HG03442 (cell line): ENCODE data around the gene MYO5B.

Experiments used
- ATAC-seq: cut with Tn5 transposase; IDR thresholded peaks from one replicate; pipeline ENCODE4 v1.9.1; 2021; ENCODE audit warnings: mild to moderate bottlenecking, moderate library complexity; ENCODE audit not compliant: unreplicated experiment

Gene MYO5B

GRCh38 chr18:50074404-50074803 lies 120.5 kb downstream of the MYO5B start:
- no peak for ATAC-seq

DNA sequence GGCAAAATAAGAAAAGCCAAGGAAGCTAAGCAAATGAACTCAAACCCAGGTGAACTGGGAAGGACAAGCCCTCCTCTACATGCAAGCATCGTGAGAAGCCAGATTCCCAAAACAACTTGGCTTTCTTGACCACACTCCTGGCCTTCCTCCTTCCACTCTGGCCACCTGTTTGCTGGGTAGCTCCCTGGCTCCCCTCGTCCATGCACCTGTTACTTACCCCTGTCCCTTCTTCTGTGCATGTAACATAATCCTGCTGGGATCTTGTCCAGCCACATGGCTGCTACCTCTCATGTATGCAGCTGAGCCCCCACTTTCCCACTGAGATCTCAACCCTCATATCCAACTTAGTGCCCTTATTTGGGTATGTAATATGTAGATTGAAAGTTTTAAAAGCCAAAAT lies 121.6 kb downstream of the MYO5B start:
- no peak for ATAC-seq

DNA sequence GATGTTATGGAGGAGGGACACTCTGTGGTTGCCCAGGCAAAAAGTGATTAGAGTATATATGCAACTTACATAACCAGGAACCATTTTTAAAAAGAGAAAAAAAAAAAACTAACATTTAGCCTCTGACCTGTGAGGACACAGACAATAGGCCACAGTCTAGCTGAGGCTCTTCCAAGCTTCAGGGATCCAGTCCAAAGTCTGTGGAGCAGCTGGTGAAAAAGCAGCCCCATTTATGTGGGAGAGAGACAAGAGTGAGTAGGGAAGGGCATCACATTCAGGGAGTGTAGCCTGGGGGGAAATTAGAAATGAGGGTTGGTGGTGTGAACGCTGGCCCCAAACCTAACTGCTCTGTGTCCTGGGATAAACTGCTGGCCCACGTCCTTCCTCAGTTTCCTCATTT lies 122.8 kb downstream of the MYO5B start:
- ATAC-seq, result no peak

DNA sequence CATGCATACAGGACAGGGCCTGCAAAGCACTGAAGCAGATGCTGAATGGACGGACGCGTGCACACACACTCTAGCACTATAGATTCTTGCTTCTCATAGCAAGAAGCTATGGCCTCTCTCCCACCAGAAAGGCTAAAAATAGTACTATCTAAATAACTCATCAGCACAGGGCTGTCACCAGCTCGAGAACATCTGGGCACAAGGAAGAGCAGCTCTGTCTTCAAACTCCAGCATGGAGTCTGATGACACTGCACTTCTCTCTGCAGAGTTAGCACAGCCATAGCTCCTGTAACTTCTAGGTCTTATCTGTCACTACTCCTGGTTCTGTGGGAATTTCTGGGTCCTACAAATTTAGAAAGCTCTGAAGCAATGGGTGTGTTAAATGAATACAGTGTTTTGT lies 123.5 kb downstream of the MYO5B start:
- no peak for ATAC-seq

DNA sequence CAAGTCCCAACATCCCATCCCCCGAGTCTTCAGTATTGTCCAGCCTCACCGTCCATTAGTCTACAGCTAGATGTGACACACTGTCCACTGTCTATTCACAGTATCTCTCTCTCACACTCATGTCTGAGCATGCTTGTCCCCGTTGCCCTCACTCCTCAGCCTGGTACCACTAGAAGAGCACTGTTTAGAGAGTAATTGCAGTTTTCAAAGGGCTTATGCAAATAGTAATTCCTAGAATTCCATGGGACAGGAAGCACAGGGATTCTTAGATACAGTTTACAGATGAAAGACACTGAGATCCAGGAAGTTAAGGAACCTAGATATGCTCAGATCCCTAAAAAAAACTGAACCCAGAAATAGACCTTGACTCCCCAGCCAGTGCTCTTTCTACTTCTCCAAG lies 125.5 kb downstream of the MYO5B start:
- no peak for ATAC-seq

- no peak for ATAC-seq
Observed at GRCh38 chr18:50065527-50065926, 129.4 kb downstream of the MYO5B start.

GRCh38 chr18:50065039-50065438 lies 129.9 kb downstream of the MYO5B start:
- no peak for ATAC-seq

DNA sequence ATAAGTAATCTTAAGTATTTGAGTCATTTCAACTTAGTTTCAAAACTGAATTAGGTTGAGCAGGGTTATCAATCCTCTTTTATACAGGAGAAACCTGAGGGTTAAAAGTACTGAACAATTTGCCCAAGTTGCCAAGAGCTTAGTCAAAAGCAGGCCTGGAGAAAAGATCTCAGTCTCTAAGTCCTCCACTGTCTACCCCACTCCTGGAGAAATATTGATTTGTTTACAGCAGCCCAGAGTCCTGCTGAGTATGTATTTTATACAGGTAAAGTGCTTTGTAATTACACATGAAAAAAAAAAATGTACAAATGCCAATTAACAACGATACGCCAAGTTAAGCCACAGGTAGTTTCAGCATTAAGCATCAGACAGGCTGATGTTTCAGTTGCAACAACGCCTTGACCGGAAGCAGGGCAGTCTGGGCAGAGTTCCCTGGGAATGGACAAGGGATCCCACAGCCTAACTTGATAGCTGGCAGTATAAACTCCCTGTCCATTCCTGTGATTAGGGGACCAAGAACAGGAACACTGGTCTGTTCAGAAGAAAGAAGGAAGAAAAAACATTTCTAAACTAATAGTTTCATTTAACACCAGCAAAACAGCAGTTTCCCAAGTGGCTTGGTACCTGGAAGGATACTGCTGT lies 132.9 kb downstream of the MYO5B start:
- no peak for ATAC-seq

- no peak for ATAC-seq
Observed at GRCh38 chr18:50060822-50061221, 134.1 kb downstream of the MYO5B start.

DNA sequence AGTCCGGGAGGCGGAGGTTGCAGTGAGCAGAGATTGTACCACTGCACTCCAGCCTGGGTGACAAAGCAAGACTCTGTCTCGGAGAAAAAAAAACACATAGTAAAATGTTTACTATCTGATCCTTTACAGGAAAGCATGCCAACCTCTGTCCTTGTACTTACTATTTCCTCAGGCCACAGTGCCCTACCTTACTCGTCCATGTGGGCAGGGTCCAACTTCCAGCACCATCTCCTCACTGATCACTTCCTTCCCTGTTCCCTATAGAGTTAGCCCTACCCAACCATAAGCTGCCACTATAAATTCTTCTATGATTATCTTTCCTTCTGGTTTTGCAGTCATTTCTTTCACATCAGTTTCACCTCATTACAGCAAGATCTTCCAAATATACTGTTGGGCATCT lies 136.2 kb downstream of the MYO5B start:
- ATAC-seq, result no peak

GRCh38 chr18:50057009-50057408 lies 137.9 kb downstream of the MYO5B start:
- ATAC-seq, result no peak

DNA sequence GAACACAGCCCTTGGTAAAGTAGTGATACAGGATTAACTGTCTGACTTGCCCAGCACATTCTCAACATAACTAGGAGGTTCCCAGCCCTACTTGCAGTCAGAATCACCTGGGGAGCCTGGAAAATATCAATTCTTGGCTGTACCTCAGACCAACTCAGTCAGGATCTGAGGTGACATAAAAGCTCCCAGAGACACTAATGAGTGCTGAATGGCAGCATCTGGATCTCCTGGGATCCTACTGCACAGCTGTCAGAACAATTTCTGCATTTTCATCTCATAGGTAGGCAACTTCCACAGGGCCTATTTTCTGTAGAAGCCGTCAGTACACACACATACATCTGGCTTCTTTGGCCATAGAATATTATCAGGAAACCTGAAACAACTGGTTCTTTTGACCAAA lies 138.8 kb downstream of the MYO5B start:
- ATAC-seq, result no peak

DNA sequence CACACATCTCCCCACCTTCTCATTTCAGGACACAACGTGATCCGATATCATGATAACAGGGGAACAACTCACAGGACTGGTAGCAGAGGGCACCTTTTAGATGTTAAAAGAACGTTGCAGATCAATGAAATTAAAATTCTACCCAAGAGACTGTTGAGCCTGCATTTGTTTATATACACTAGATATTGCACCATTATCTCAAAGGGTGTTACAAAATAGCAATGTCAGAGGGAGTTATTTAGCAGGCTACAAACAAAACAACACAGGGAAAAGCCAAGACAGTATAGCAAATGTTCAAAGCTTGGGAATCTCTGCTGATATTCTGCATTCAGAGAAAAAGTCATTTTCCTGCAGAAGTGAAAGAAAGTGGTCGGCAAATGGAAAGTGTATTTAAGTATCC lies 139.5 kb downstream of the MYO5B start:
- no peak for ATAC-seq

DNA sequence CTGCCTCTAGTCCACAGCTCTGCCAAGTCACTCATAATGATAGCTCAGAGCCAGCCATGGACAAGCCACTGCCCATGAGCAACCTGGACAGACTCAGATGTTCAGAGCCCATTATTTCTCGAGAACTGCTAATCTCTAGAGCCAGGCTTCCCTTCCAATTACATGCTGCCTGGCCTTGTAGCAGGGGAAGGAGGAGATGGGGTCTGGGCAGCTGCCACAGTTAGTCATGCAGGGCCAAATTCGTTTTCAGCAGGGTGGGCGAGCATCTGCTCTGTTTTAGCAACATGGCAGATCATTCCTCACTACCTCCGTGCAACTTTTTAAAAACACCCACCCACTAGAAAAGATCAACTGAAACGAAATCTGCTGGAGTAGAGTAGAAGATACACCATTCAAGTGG lies 141.8 kb downstream of the MYO5B start:
- no peak for ATAC-seq

GRCh38 chr18:50051288-50051687 lies 143.7 kb downstream of the MYO5B start:
- no peak for ATAC-seq

- no peak for ATAC-seq
Observed at GRCh38 chr18:50045126-50045525, 149.8 kb downstream of the MYO5B start.

DNA sequence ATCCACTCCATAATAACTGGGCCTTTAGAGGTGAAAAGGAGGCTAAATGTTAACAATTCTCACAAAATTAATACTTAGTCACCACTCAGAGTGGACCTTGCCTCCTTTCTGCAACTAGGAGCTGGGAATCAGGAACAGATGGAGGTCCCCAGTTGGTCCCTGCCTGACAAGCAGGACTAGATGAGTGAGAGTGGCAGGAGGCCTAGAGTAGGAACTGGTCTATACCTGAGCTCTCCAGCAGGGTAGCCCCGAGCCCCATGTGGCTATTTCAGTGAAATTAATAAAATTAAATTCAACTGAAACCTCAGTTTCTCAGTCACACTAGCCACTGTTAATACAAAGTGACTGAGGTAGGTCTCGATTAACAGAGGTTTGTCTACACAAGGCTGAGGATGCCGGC lies 150.5 kb downstream of the MYO5B start:
- ATAC-seq, result no peak

DNA sequence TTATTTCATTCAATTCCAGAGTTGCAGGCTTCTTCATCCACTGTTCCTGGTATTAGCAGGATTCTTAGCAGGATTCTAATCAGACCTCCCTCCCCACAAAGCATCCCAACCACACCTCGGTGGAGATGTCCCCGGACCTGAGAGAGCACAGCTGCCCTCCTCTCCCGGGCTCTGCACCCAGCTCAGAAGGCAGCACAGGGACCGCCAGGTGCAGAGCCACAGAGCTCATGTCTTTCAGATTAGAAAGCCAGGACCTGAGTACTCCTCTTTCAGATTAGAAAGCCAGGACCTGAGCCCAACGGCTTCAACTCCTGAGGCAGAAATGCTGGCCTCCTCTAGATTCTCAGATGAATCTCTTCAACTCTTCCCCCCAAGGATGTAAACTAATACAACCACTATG lies 152.3 kb downstream of the MYO5B start:
- ATAC-seq, result no peak

DNA sequence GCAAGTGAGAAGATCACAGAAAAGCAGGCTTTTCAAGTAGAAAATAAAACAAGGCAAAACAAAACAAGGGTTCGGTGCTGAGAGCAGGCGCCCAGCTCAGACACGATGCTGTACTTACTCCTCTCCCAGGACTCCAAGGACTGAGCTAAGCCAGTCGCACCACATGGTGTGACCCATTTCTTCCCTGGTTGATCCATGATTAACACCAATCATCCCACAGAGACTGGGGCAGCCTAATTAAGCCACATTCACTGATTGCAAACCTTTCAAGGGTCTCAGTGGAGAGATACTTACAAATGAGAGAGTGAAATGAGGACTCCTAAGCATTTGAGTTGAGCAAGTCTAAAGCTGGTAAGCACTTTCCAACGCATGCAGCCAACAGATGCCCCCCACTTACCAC lies 155.2 kb downstream of the MYO5B start:
- ATAC-seq, result no peak

DNA sequence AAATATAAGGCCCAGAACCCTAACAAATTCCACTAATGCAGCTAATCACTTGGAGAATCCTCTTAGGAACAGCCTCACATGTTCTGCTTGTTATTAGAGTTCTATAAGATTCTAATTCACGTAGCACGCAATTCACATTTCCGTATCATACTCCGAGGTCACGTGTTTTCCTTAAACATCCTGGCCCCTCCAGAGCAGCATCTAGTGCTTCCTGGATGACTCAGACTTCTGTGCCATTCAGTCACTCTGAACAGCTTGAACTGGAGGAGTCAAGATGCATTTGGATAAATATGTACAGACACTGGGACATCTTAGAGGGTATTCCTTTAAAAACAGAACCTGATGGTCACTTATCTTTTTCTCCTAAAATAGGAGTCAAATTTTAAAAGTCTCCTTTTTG lies 156.5 kb downstream of the MYO5B start:
- no peak for ATAC-seq

DNA sequence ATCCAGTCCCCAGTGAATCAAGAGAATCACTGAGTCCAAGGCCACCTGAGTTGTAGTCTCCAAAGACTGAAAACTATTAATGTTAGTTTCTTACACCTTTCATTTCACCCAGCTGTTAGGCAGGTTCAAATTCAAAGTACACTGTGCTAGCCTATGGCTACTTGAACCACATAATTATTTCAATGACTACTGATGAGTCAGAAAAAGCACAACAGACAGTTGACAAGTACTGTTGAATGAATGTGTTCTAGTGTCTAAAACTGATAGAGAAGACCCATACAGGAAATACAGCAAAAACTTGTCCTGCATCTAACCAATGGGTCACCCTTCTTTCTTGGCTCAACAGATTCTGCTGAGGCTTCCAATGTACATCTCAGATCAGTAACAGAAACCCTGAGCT lies 160.9 kb downstream of the MYO5B start:
- no peak for ATAC-seq

GRCh38 chr18:50033004-50033403 lies 161.9 kb downstream of the MYO5B start:
- ATAC-seq, result no peak

DNA sequence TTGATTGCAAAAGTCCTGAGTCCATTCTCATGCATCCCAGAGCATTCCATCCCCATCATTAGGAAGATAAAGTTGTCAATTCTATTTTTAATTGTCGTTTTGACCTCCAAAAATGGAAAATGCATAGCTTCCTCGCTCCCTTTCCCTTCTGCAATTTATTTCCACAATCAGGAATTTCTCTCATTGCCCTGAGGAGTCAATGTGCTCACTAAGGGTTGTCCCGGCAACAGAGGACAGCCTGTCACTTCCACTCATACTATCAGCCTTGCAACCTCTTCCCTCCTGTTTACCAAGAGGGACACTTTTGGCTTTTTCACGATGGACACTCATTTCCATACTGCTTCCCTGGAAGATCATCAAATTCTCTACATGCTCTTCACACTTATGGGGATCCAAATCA lies 164.8 kb downstream of the MYO5B start:
- no peak for ATAC-seq

DNA sequence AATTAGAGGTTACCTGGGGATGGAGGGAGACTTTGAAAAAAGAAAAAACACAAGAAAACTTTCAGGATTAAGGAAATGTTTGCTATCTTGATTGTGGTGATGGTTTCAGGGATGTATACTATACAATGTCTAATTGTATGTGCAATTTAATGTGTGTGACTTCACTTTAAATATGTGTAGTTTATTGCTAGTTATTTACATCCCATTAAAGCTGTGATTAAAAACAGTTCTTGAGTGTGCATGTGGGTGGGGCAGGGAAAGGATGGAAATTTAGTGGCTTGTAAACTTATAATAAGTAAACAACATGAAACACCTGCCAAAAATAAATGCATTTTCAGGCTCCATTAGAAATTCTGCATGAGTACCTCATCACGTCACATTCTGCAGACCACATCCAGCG lies 167.0 kb downstream of the MYO5B start:
- ATAC-seq, result no peak
